GM21825 (cell line): ENCODE results near the gene SRSF12.
"Not testable (repeated sequence)": the region's sequence is repeated elsewhere in the genome, so short reads cannot be mapped to it uniquely, and the experiment has no call there.

Experiments used
- ATAC-seq: cut with Tn5 transposase; IDR thresholded peaks from one replicate; pipeline ENCODE4 v1.9.1; 2021; ENCODE audit warnings: mild to moderate bottlenecking, moderate library complexity; ENCODE audit not compliant: unreplicated experiment

Gene SRSF12

DNA sequence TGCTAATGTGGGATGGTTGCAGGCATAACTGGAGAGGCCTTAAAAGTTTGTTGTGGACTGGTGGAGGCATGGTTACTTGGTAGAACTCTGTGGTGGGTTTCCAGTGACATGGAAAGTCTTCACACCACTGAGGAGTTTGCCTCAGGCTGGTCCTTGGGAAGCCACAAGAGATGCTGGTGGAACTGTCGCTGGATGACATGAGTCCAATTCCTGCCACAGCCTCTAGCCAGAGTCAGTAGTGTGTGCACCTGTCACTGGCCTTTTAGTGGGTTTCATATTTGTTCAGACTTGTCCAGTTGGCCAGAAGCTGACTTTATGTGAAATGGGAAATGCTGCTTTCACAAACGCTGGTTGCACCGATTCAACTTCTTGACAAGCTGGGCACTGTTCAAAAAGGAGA lies 13.7 kb upstream of the SRSF12 start:
- no peak for ATAC-seq

DNA sequence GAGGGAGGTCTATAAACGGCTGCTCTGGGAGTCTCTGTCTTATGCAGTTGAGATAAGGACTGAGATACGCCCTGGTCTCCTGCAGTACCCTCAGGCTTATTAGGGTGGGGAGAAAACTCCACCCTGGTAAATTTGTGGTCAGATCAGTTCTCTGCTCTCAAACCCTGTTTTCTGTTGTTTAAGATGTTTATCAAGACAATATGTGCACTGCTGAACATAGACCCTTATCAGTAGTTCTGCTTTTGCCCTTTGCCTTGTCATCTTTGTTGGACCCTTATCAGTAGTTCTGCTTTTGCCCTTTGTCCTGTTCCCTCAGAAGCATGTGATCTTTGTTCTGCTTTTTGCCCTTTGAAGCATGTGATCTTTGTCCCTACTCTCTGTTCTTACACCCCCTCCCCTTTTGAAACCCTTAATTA lies 10.4 kb upstream of the SRSF12 start:
- not testable (repeated sequence) for ATAC-seq

DNA sequence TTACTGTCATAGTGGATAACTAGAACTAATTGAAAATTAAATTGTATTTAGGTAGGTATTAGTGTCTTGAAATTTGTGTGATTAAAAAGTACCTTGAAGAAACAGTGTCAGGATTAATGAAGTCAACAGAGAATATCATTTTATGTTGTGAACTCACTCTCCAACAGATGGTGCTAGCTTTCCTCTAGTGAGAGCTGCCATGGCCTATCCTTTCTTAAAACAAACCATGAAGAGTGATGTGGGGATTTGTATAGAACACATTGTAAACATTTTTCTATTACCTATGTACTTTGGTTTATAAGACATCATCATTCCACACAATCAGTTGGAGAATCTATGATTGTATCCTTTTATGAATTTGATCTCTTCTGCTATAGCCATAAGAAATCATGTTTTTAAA lies 4.8 kb upstream of the SRSF12 start:
- no peak for ATAC-seq

DNA sequence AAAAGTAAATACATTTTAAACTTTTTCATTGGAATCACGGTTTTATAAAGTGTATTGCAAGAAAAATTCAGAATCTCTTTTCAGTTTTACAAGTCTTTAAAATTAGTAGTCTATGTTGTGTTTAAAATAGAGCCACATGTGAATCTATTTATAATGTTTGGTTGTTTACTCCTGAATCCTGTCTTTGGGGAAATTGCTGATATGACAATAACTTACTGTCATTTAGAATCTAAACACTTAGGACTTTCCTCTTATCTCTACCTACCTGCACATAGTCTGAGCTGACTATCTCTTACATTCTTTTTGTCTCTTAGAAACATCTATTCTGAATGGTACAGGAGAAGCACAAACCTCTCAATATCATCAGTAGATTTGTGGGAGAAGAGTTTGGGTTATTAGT lies 4.1 kb upstream of the SRSF12 start:
- no peak for ATAC-seq

DNA sequence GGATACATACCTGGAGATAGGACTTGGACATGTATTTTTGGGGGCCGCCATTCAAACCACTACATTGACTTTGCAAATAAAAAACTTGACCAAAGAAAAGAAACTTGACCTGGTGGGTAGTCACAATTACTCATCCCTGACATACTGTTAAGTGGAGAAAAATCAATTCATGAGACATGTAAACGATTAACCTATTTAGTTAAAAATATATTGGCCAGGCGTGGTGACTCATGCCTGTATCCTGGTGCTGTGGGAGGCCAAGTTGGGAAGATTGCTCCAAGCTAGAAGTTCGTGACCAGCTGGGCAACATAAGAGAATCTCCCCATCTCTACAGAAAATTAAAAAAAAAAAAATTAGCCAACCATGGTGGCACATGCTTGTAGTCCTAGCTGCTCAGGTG lies 2.5 kb upstream of the SRSF12 start:
- ATAC-seq: no peak

DNA sequence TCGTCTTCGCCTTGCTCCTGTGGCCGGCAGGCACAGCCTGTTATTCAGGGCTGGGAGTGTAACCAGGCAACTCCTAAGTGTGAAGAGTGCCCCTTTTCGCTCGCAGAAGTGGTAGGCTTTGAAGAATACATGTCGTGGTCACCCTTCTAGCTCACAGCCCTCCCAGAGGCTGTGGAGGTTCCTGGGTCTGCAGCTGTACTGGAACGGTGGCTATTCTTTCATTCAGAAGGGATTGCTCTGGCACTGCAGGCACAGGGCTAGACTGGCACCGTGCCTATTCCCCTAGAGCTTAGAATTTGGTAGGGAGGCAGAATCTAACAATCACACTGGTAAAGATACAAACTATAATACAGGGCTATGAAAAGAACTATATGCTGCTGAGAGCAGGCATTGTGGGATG lies 1.1 kb upstream of the SRSF12 start:
- no peak for ATAC-seq

GRCh38 chr6:89116702-89117101 lies 1.2 kb downstream of the SRSF12 start:
- ATAC-seq: no peak

DNA sequence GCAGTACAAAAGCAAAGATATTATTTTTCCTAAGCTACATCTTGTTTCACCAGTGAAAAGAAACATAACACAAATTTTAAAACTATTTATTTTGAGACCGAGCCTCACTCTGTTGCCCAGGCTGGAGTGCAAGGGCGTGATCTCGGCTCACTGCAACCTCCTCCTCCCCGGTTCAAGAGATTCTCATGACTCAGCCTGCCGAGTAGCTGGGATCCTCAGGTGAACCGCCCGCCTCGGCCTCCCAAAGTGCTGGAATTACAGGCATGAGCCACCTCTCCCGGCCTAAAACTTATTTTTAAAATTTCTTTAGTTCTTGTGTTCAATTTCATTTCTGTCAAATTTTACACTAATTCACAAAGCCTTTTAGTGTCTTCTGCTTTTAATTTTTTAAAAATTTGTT lies 5.9 kb downstream of the SRSF12 start:
- ATAC-seq: no peak

- ATAC-seq: no peak
Observed at GRCh38 chr6:89110284-89110683, 7.6 kb downstream of the SRSF12 start.

DNA sequence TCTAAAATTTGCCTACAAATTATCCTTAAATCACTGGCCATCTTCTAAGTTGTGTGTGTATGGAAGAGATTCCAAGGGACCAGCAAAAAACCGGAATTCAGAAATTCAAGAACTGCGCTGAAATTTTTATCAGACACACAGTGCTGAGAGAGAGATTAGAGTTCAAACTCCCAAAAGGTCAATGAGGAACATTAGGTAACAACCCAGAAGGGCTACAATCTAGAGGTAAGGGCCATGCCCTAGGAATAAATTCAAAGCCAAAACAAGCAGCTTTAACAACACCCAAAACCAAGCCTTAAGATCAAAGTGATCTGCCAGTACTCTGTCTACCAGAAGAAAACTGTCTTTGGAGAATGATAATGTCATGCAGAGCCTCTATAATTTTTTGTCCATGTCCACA lies 17.8 kb downstream of the SRSF12 start:
- ATAC-seq: no peak

GRCh38 chr6:89098461-89098860 lies 19.4 kb downstream of the SRSF12 start:
- no peak for ATAC-seq

- ATAC-seq: no peak
Observed at GRCh38 chr6:89087881-89088280, 30.0 kb downstream of the SRSF12 start.

GRCh38 chr6:89085409-89086205 lies 32.3 kb downstream of the SRSF12 start:
- no peak for ATAC-seq

DNA sequence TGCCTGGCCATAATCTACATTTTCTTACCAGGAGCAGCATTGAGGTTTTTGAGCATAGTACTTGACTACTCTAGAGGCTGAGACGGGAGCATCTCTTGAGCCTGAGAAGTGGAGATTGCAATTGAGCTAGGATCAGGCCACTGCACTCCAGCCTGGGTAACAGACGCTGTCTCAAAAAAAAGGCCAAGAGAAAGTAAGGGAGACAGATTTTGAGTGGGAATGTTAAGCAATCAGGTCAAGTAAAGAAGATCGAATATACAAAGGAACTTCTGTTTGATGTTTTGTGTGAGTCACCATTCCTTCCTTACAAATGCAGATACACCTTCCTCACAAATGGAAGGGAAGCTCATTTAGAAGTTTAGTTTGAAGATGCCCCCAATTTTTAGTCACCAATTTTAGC lies 32.9 kb downstream of the SRSF12 start:
- no peak for ATAC-seq

GRCh38 chr6:89084542-89084941 lies 33.3 kb downstream of the SRSF12 start:
- no peak for ATAC-seq

GRCh38 chr6:89082486-89082891 lies 35.4 kb downstream of the SRSF12 start:
- ATAC-seq: no peak

DNA sequence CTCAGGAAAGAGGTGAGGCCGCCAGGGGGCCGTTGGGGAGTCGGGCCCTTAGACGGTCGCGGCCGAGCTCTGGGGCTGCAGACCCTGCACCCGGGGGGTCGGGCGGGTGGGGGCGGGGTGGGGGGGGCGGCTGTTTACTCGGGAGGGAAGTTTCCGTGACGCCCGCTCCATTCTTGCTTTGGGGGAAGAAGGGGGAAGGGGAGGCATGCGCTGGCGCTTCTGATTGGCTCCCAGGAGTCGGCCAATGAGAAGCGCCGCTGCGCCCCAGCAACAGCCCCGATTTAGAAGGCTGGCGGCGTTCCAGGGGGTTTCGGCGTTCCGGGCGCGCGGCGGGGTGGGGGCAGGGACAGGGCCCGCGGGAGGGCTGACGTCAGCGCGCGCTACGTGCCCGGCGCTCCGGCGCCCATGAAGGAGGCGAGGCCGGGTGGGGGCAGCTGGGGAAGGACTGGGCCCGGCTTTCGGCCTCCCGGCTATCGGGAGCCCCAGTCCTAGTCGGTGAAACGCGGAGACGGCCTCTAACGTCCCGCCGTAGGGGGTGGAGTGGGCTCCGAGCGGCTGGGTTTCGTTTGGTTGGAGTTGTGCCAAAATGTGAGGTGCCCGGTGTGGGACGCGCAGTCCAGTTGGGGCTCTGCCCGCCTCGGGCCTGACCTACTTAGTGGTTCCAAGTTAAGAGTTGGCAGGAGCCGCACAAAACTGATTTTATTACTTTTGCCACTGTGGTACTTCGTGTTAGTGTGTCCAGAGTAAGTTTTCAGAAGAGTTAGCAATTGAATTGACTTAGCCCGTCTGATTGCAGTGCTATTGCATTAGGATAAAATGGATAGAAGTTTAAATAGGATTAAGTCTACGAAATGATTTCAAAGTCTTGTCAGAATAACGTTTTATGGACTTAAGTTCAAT lies 36.2 kb downstream of the SRSF12 start:
- peak; percentile 55 for ATAC-seq

- ATAC-seq: peak; percentile 8
Observed at GRCh38 chr6:89081129-89081422, 36.8 kb downstream of the SRSF12 start.

GRCh38 chr6:89080281-89081128 lies 37.4 kb downstream of the SRSF12 start, which contains the start of gene PNRC1:
TSS of gene PNRC1 (plus strand) at chr6:89080751. CDS start at chr6:89080895, 144 bp downstream.
- ATAC-seq: peak; percentile 73

GRCh38 chr6:89079511-89080234 lies 38.2 kb downstream of the SRSF12 start:
- ATAC-seq: no peak

DNA sequence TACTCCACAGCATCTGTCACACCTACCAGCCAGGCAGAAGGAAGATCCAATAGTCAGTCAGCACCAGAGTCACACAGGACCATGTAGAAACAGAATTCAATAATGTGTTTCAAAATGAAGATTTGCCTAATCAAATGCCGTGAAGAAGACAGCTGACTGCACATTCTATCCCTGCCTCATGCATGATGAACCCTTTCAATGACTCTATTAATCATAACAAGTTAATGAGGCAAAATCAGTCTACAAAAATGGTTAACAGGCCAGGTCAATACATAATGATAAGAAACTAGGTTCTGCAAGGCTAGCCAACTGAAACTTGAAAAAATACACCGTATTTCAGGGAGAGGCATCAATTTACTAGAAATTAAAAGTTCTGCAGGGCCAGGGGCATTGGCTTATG lies 44.0 kb downstream of the SRSF12 start:
- no peak for ATAC-seq
